Motor neuron (in vitro differentiated cells): Measurements from ENCODE around the gene ZNF628. TPM values are rescaled to one million over a fixed set of nuclear protein-coding genes. Genes with fewer than 3 reads are reported as not detected.

Experiments used
- ATAC-seq, 8 experiments: fragments of 200-7000 bp; cut with Tn5 transposase; replicated peaks in 6 of 8; 2 replicates each; pipeline ENCODE4 v1.8.0; 2021; ENCODE audit warnings: mild to moderate bottlenecking in 8 of 8, moderate library complexity in 8 of 8
- H3K27ac ChIP-seq, 2 donors: fragments of 250-450 bp; sonication (Bioruptor Pico); 2 replicates each; pipeline ENCODE4 v1.9.0; 2021; ENCODE audit warnings: antibody characterized with exemption in 2 of 2, mild to moderate bottlenecking in 2 of 2, moderate library complexity in 1 of 2
- H3K4me1 ChIP-seq, 2 donors: fragments of 250-450 bp; sonication (Bioruptor Pico); replicated peaks in 1 of 2; 2 replicates each; pipeline ENCODE4 v1.6.1; 2021; ENCODE audit warnings: antibody characterized with exemption in 2 of 2, mild to moderate bottlenecking in 2 of 2, moderate library complexity in 1 of 2
- H3K4me3 ChIP-seq, 5 donors: fragments of 250-450 bp; sonication (Bioruptor Pico); 2 replicates each; pipeline ENCODE4 v1.9.0; 2021; ENCODE audit warnings: antibody characterized with exemption in 5 of 5, mild to moderate bottlenecking in 5 of 5, moderate library complexity in 4 of 5
- WGBS, 10 experiments: fragments of 450-650 bp; shearing (Covaris generic); methylation state at CpG; one replicate each; pipeline ENCODE4 v1.0.0; 2022; 5-methylcytosine and 5-hydroxymethylcytosine counted together
- in situ Hi-C, 9 experiments: fragments of 400-800 bp; cut with MboI; loops; one replicate each; pipeline ENCODE4 v1.15.0; 2021; ENCODE audit warnings: low sequenced_read_pairs in 9 of 9, low pct_unique_long_range_greater_than_20kb in 2 of 9; ENCODE audit not compliant: unreplicated experiment in 9 of 9
- total RNA-seq, 8 experiments: library from RNA; unstranded; fragments of 300-600 nt; gene quantifications; 2 replicates each; pipeline versions ENCODE4 v1.2.3 to v1.2.4, GENCODE V29; 2022

Gene ZNF628
- total RNA-seq, 8 experiments from 2014 or later, result 1.1 to 5.6 (median 3.6) TPM

GRCh38 chr19:55483706-55484592, 7.5 kb downstream of the ZNF628 start:
- Histone ChIP-seq H3K27ac (peak overlapping the region; percentile 86 to 91), H3K4me1 (peaks cover 38 to 45% of the 10 kb centered on the region in 2 donors), H3K4me3 (peak overlapping the region; percentile 74 to 91 (median 77))
- 20 to 96% (median 64%) methylated on average over 1 to 7 of the region's 46 CpGs; no CpG with 5 or more reads in 6 of the 10 experiments for WGBS, 10 experiments
- no peak for ATAC-seq
- in situ Hi-C loops, result loop anchor here in 1 of 9 experiments (25.0 kb wide), 1 partner anchor 347 kb away; the partner anchor contains the start of gene TNNT1

GRCh38 chr19:55484593-55485438, 8.4 kb downstream of the ZNF628 start, which contains the start of gene NAT14:
Gene NAT14, plus strand, starts transcription at chr19:55485188. Its CDS starts 521 bp downstream, at chr19:55485709.
- Histone ChIP-seq H3K27ac (peak within 1 kb of the TSS; percentile 86 to 91), H3K4me3 (peak within 1 kb of the TSS; percentile 74 to 91 (median 77)), H3K4me1 (peaks cover 46 to 53% of the 10 kb centered on the region in 2 donors)
- WGBS, 10 experiments, result 0 to 30% methylated on average over 2 of the region's 78 CpGs; no CpG with 5 or more reads in 8 of the 10 experiments
- in situ Hi-C loops, result loop anchor here in 1 of 9 experiments (25.0 kb wide), 1 partner anchor 348 kb away; the partner anchor contains the start of gene TNNT1
- peak; percentile 54 to 82 (median 63) for ATAC-seq

GRCh38 chr19:55485439-55486011, 9.1 kb downstream of the ZNF628 start:
- ATAC-seq, result peak in 1 of 8 experiments; percentile 1
- Histone ChIP-seq H3K4me3 (peak overlapping the region; percentile 74 to 91 (median 77)), H3K27ac (peak overlapping the region; percentile 86 to 91), H3K4me1 (peaks cover 46 to 58% of the 10 kb centered on the region in 2 donors)
- WGBS, 10 experiments, result 0 to 80% methylated on average over 1 of the region's 18 CpGs; no CpG with 5 or more reads in 8 of the 10 experiments
- in situ Hi-C loops, result loop anchor here in 1 of 9 experiments (25.0 kb wide), 1 partner anchor 348 kb away; the partner anchor contains the start of gene TNNT1

GRCh38 chr19:55486043-55486970, 9.9 kb downstream of the ZNF628 start:
- ATAC-seq, result peak in 2 of 8 experiments; percentile 3 to 16
- H3K27ac ChIP-seq, result peak overlapping the region; percentile 59 to 80
- peaks cover 46 to 62% of the 10 kb centered on the region in 2 donors for H3K4me1 ChIP-seq
- WGBS, 10 experiments, result 20 to 100% (median 50%) methylated on average over 1 to 14 of the region's 53 CpGs; no CpG with 5 or more reads in 3 of the 10 experiments
- in situ Hi-C loops, result loop anchor here in 1 of 9 experiments (25.0 kb wide), 1 partner anchor 349 kb away; the partner anchor contains the start of gene TNNT1
- peak overlapping the region; percentile 17 to 91 (median 77) for H3K4me3 ChIP-seq

GRCh38 chr19:55486971-55487923, 10.8 kb downstream of the ZNF628 start:
- peak overlapping the region; percentile 17 to 91 (median 77) for H3K4me3 ChIP-seq

GRCh38 chr19:55487924-55488687, 11.7 kb downstream of the ZNF628 start, which contains the start of gene SSC5D:
Gene SSC5D, plus strand, starts transcription at chr19:55488436. Its CDS starts 154 bp downstream, at chr19:55488590.
- Histone ChIP-seq H3K27ac (peak within 1 kb of the TSS; percentile 59 to 80), H3K4me3 (peak within 1 kb of the TSS in 3 of 5 donors; percentile 17 to 86 (median 77)), H3K4me1 (peaks cover 46 to 62% of the 10 kb centered on the region in 2 donors)
- 0% methylated on average over 1 of the region's 21 CpGs; no CpG with 5 or more reads in 9 of the 10 experiments for WGBS, 10 experiments
- in situ Hi-C loops, result loop anchor here in 1 of 9 experiments (25.0 kb wide), 1 partner anchor 351 kb away; the partner anchor contains the start of gene TNNT1
- ATAC-seq, result peak in 5 of 8 experiments; percentile 1 to 28 (median 15)

More at GRCh38 chr19:55486971-55487923, 10.8 kb downstream of the ZNF628 start:
- in situ Hi-C loops, result loop anchor here in 1 of 9 experiments (25.0 kb wide), 1 partner anchor 350 kb away; the partner anchor contains the start of gene TNNT1
- Histone ChIP-seq H3K4me1 (peaks cover 46 to 62% of the 10 kb centered on the region in 2 donors), H3K27ac (peak overlapping the region; percentile 59 to 80)
- peak in 7 of 8 experiments; percentile 6 to 59 (median 57) for ATAC-seq
- WGBS, 10 experiments, result 4 to 60% (median 16%) methylated on average over 1 to 5 of the region's 27 CpGs; no CpG with 5 or more reads in 4 of the 10 experiments

- no peak for ATAC-seq
- WGBS, 10 experiments, result 20 to 100% (median 80%) methylated on average over 1 to 2 of the region's 36 CpGs; no CpG with 5 or more reads in 6 of the 10 experiments
- no peak overlapping the region for H3K27ac ChIP-seq
- H3K4me1 ChIP-seq, result peaks cover 40 to 53% of the 10 kb centered on the region in 2 donors
- no peak overlapping the region for H3K4me3 ChIP-seq
- in situ Hi-C loops, result loop anchor here in 1 of 9 experiments (25.0 kb wide), 1 partner anchor 352 kb away; the partner anchor contains the start of gene TNNT1
These were observed 12.7 kb downstream of the ZNF628 start for GRCh38 chr19:55488986-55489710.

GRCh38 chr19:55489711-55490477, 13.5 kb downstream of the ZNF628 start:
- Histone ChIP-seq H3K4me1 (peaks cover 35 to 48% of the 10 kb centered on the region in 2 donors), H3K27ac (no peak overlapping the region), H3K4me3 (no peak overlapping the region)
- no CpG with 5 or more reads among the region's 21 CpGs for WGBS, 10 experiments
- in situ Hi-C loops, result loop anchor here in 1 of 9 experiments (25.0 kb wide), 1 partner anchor 353 kb away; the partner anchor contains the start of gene TNNT1
- peak in 1 of 8 experiments; percentile 9 for ATAC-seq
